K562 (cell line): ENCODE data around the gene CNNM3. TPM values are rescaled to one million over a fixed set of nuclear protein-coding genes. Genes with fewer than 3 reads are reported as not detected.

Source experiments
- ATAC-seq: fragments of 200-7000 bp; cut with Tn5 transposase; 3 replicates; pipeline ENCODE4 v1.9.1; 2020; ENCODE audit warnings: moderate library complexity
- BruUV-seq: library from RNA; stranded (reverse); fragments of 400-500 nt; replicated peaks from 2 replicates; lab custom pipeline; 2021; lab: Mats Ljungman, UMichigan
- CTCF ChIA-PET: fragments of 300-600 bp; formaldehyde crosslinking; extraction: SDS; loops from one replicate; lab custom pipeline; 2021; ENCODE audit warnings: low intra/inter-chr PET ratio; lab: Yijun Ruan, JAX
- POLR2A ChIA-PET: fragments of 300-600, 350-650 bp; sonication (Branson Sonifier 250); formaldehyde crosslinking; extraction: SDS; loops from one replicate; lab custom pipeline; 2021; ENCODE audit warnings: antibody characterized with exemption, inconsistent platforms; lab: Yijun Ruan, JAX
- DNase-seq, 4 experiments: peaks; one replicate each; pipeline versions ENCODE4 v3.0.0 to v3.0.0-alpha.2; 2011 to 2018; ENCODE audit warnings: low spot score in 3 of 4, mixed read lengths in 3 of 4; ENCODE audit errors: extremely low read depth in 1 of 4
- FAIRE-seq: peaks from 2 replicates; lab custom pipeline; 2011; peaks lifted over from hg19 to GRCh38; lab: Jason Lieb, UNC
- H2AFZ ChIP-seq: 2 replicates; pipeline ENCODE4 v1.6.0; 2011; ENCODE audit warnings: low read depth, low read length, control low read depth, inconsistent platforms
- H3K27ac ChIP-seq: fragments of 200-600 bp; 3 replicates; pipeline ENCODE4 v1.8.0; 2011; ENCODE audit warnings: low read depth, mild to moderate bottlenecking, control low read depth, inconsistent platforms, low read length, moderate library complexity, mixed read lengths; ENCODE audit errors: extremely low read depth
- H3K27me3 ChIP-seq, 2 experiments: fragments of 300-600 bp in 1 of 2; 2 replicates in 1 of 2; 3 replicates in 1 of 2; pipeline versions ENCODE4 v1.6.0 to v1.8.0; 2011; ENCODE audit warnings: inconsistent platforms in 2 of 2, low read length in 2 of 2, mild to moderate bottlenecking in 1 of 2, mixed read lengths in 1 of 2, moderate library complexity in 1 of 2; ENCODE audit not compliant: control insufficient read depth in 2 of 2, insufficient read depth in 2 of 2
- H3K36me3 ChIP-seq: fragments of 300-600 bp; 3 replicates; pipeline ENCODE4 v1.8.0; 2011; ENCODE audit warnings: mild to moderate bottlenecking, low read length, inconsistent platforms; ENCODE audit not compliant: control insufficient read depth, insufficient read depth
- H3K4me1 ChIP-seq, 2 experiments: fragments of 200-600 bp in 1 of 2; replicated peaks in 1 of 2; 2 replicates in 1 of 2; 3 replicates in 1 of 2; pipeline versions ENCODE4 v1.5.1 to v1.8.0; 2011; ENCODE audit warnings: inconsistent platforms in 2 of 2, low read length in 2 of 2, mild to moderate bottlenecking in 1 of 2, mixed read lengths in 1 of 2, moderate library complexity in 1 of 2; ENCODE audit not compliant: control insufficient read depth in 2 of 2, insufficient read depth in 2 of 2
- H3K4me2 ChIP-seq: 2 replicates; pipeline ENCODE4 v1.6.1; 2011; ENCODE audit warnings: low read length, control low read depth, inconsistent platforms, mixed read lengths; ENCODE audit not compliant: insufficient read depth
- H3K4me3 ChIP-seq: fragments of 200-600 bp; sonication (generic), shearing (Covaris generic); 2 replicates; pipeline ENCODE4 v1.5.1; 2016; ENCODE audit warnings: control low read depth, inconsistent platforms
- H3K79me2 ChIP-seq: fragments of 200-600 bp; 3 replicates; pipeline ENCODE4 v1.8.0; 2011; ENCODE audit warnings: low read length, inconsistent platforms; ENCODE audit not compliant: control insufficient read depth, insufficient read depth
- H3K9ac ChIP-seq, 2 experiments: 2 replicates each; pipeline versions ENCODE4 v1.6.0 to v1.6.1; 2011; ENCODE audit warnings: low read depth in 2 of 2, low read length in 2 of 2, control low read depth in 1 of 2, inconsistent platforms in 1 of 2, mild to moderate bottlenecking in 1 of 2, mixed read lengths in 1 of 2; ENCODE audit not compliant: insufficient read depth in 1 of 2
- H3K9me1 ChIP-seq: one replicate; pipeline ENCODE4 v1.6.0; 2011; ENCODE audit warnings: inconsistent platforms, mild to moderate bottlenecking, low read length, moderate library complexity; ENCODE audit not compliant: control insufficient read depth, insufficient read depth
- H3K9me3 ChIP-seq: replicated peaks from 2 replicates; pipeline ENCODE4 v1.5.1; 2011; ENCODE audit warnings: low read depth, low read length, inconsistent platforms; ENCODE audit not compliant: control insufficient read depth, insufficient read depth
- H4K20me1 ChIP-seq: replicated peaks from 2 replicates; pipeline ENCODE4 v1.6.1; 2011; ENCODE audit warnings: low read length, inconsistent platforms, mixed read lengths; ENCODE audit not compliant: control insufficient read depth, insufficient read depth
- ATF1 ChIP-seq, 2 experiments: fragments of 450-650 bp in 1 of 2; IDR thresholded peaks; 2 replicates each; pipeline ENCODE4 v1.6.1; 2016; ENCODE audit warnings: missing compliant biosample characterization in 1 of 2, missing genetic modification characterization in 1 of 2
- DIDO1 ChIP-seq: fragments of 450-650 bp; IDR thresholded peaks from 2 replicates; pipeline ENCODE4 v1.6.1; 2016; ENCODE audit warnings: low read depth, missing biosample characterization, missing genetic modification characterization
- GABPB2 ChIP-seq: fragments of 250-450 bp; sonication (Bioruptor Pico); conservative IDR thresholded peaks from 2 replicates; pipeline ENCODE4 v1.5.1; 2021; ENCODE audit warnings: mild to moderate bottlenecking
- PHF21A ChIP-seq: fragments of 450-650 bp; IDR thresholded peaks from 2 replicates; pipeline ENCODE4 v1.6.1; 2017; ENCODE audit warnings: low read depth, borderline replicate concordance
- WGBS: fragments of 100-300 bp; shearing (Covaris generic); methylation state at CpG from one replicate; pipeline ENCODE4 v1.1.6; 2016; ENCODE audit warnings: low coverage, mixed read lengths; ENCODE audit not compliant: insufficient coverage; ENCODE audit errors: missing lambda C conversion rate; 5-methylcytosine and 5-hydroxymethylcytosine counted together
- in situ Hi-C: fragments of 300-500 bp; cut with MboI; formaldehyde crosslinking; loops from 4 replicates; pipeline ENCODE4 v1.15.0; 2018; ENCODE audit warnings: inconsistent platforms, mixed read lengths
- intact Hi-C: fragments of 100-400 bp; cut with micrococcal nuclease; formaldehyde crosslinking; loops from 2 replicates; pipeline ENCODE4 v1.14.2; 2022
- polyA plus RNA-seq, 8 experiments: library from polyadenylated mRNA; depleted of rRNA in 4 of 8; stranded (reverse) in 5 of 8; unstranded in 3 of 8; fragments of >200 nt; fragmentation: Nextera tagmentation in 2 of 8; fragmentation: Illumina TruSeq in 1 of 8; extraction: Ambion mirVana in 2 of 8; extraction: Trizol in 1 of 8; gene quantifications; 2 replicates each; pipeline versions ENCODE4 v1.2.1 to v1.2.3, GENCODE V29; 2011 to 2014; ENCODE audit warnings: inconsistent platforms in 1 of 8, missing spikeins in 1 of 8
- total RNA-seq, 7 experiments: library from RNA; depleted of rRNA in 6 of 7; stranded (reverse); fragments of >200 nt in 6 of 7; fragmentation: Illumina TruSeq in 2 of 7; extraction: Trizol in 2 of 7; gene quantifications; 2 replicates each; pipeline versions ENCODE4 v1.2.1 to v1.2.3, GENCODE V29; 2011 to 2021; ENCODE audit warnings: low replicate concordance in 1 of 7
- TF ChIP-seq, protein P1 (sequence below), 3 experiments: IDR thresholded peaks in 2 of 3; conservative IDR thresholded peaks in 1 of 3; 2 replicates each; pipeline ENCODE4 v1.5.1; 2011 to 2012; ENCODE audit warnings: low read length in 3 of 3, mild to moderate bottlenecking in 3 of 3, control low read depth in 2 of 3, improper control_type of control experiment in 1 of 3, inconsistent platforms in 1 of 3, low read depth in 1 of 3, mixed read lengths in 1 of 3, moderate library complexity in 1 of 3; ENCODE audit not compliant: insufficient read depth in 2 of 3

The CNNM3 gene
- total and polyA plus RNA-seq, 9 of the 15 experiments (the other 6 are each of a cell fraction or from before 2014, with no cell fraction given) = 1.4 to 16.9 (median 6.5) TPM

DNA sequence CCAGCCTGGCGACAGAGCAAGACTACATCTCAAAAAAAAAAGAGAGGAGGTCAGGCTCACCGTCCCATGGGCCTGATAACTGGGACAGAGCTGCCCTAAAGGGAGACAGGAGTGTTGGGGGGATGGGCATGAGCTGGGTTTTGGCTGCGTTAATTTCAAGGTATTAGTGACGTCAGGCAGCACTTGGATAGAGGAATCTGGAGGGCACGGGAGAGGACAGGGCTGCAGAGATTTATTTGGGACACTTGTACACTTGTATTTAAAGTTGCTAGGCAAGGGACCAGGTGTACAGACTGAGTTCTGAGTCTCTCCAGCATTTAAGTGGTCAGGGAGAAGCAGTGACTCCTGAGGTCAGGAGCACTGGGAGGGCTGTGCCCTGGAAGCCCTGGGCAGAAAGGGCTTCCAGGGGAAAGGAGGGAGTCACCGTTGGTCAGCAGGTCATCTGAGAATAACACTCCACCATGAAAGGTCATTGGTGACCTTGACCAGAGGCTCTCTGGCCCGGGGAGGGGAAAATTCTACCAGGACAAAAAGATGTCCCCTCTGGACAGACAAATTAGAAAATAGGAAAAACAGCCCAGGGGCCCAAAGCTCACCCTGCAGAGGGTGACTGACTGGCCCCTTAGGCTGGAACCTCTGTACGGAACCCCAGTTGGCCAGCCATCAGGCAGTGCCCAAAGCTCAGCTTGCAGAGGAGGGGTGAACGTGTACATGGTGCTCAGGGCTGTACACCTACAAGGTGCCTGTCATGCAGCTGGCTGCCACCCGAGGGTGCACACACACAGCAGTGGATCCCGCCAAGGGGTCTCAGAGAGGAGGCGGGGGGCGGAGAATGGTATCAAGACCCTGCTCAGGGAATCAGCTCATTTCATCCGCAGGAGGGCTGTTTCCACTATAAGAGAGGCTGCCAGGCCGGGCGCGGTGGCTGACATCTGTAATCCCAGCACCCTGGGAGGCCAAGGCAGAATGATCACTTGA, 23.0 kb upstream of the CNNM3 start:
- ATAC-seq (peak; percentile 67), FAIRE-seq (no peak)
- CTCF ChIA-PET = interaction anchor here (0.5 kb wide), 1 partner anchor 62 kb away, joined by 3 read pairs; no protein-coding TSS in a partner anchor
- in situ Hi-C loops = no loop called here
- no peaks in the 10 kb centered on the region for H3K36me3 ChIP-seq
- POLR2A ChIA-PET = interaction anchor here (1.1 kb wide), 1 partner anchor 8 kb away, joined by 4 read pairs; no protein-coding TSS in a partner anchor
- no peak overlapping the region for H3K4me2 ChIP-seq
- TF ChIP-seq DIDO1 (tag) = no peak
- TF ChIP-seq GABPB2 (CRISPR knock-in tag) = no peak
- TF ChIP-seq ATF1 (CRISPR knock-in tag; IDR thresholded peaks at IDR 0.05) = no peak
- TF ChIP-seq ATF1 (tag; IDR thresholded peaks at IDR 0.05) = no peak
- TF ChIP-seq, protein P1, sequence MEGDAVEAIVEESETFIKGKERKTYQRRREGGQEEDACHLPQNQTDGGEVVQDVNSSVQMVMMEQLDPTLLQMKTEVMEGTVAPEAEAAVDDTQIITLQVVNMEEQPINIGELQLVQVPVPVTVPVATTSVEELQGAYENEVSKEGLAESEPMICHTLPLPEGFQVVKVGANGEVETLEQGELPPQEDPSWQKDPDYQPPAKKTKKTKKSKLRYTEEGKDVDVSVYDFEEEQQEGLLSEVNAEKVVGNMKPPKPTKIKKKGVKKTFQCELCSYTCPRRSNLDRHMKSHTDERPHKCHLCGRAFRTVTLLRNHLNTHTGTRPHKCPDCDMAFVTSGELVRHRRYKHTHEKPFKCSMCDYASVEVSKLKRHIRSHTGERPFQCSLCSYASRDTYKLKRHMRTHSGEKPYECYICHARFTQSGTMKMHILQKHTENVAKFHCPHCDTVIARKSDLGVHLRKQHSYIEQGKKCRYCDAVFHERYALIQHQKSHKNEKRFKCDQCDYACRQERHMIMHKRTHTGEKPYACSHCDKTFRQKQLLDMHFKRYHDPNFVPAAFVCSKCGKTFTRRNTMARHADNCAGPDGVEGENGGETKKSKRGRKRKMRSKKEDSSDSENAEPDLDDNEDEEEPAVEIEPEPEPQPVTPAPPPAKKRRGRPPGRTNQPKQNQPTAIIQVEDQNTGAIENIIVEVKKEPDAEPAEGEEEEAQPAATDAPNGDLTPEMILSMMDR (IDR thresholded peaks at IDR 0.05 in 2 of 3, conservative IDR thresholded peaks at IDR 0.05 in 1 of 3; ENCODE audit: insufficient read depth in 2 of 3, low read depth in 1 of 3, low read length in 3 of 3) = peak in 1 of 3 experiments; percentile 32; a peak in 2 of 6 replicates
- TF ChIP-seq PHF21A = no peak
- TF ChIP-seq, all 486 proteins: peak for 1
- Histone ChIP-seq H4K20me1 (no peaks in the 10 kb centered on the region), H2AFZ (no peak overlapping the region), H3K79me2 (no peaks in the 10 kb centered on the region), H3K4me1 (peaks cover 0 to 14% of the 10 kb centered on the region in 2 experiments; a peak in 2 of 5 replicates), H3K27me3 (no peaks in the 10 kb centered on the region), H3K9me1 (no peaks in the 10 kb centered on the region), H3K27ac (no peak overlapping the region), H3K9me3 (no peaks in the 10 kb centered on the region), H3K4me3 (no peak overlapping the region), H3K9ac (0 out of 4 replicates have a peak overlapping the region, but pooled peaks of 1 of the 2 experiments have one; percentile 32)
- intact Hi-C loops = no loop called here
- 46% methylated on average over 17 of the region's 17 CpGs for WGBS
- no TSS peak for BruUV-seq
- DNase-seq = no peak
